Panc1 (cell line): ENCODE measurements around the gene ZBTB43.

Experiments
- POLR2AphosphoS5 ChIP-seq: IDR thresholded peaks from 2 replicates; pipeline ENCODE4 v1.6.1; 2012; ENCODE audit warnings: mild to moderate bottlenecking, low read depth, low read length, moderate library complexity
- SIN3A ChIP-seq: IDR thresholded peaks from 2 replicates; pipeline ENCODE4 v1.6.1; 2012; ENCODE audit warnings: low read depth, mild to moderate bottlenecking, low read length, moderate library complexity, borderline replicate concordance; ENCODE audit not compliant: insufficient read depth
- TF ChIP-seq, protein P1 (sequence below): fragments of 450-650 bp; IDR thresholded peaks from 2 replicates; pipeline ENCODE4 v1.5.1; 2017; ENCODE audit warnings: mild to moderate bottlenecking
- TF ChIP-seq, protein P2 (sequence below), 2 experiments: IDR thresholded peaks; 2 replicates each; pipeline ENCODE4 v1.6.1; 2011 to 2012; ENCODE audit warnings: low read depth in 2 of 2, control low read depth in 1 of 2, low read length in 1 of 2, mild to moderate bottlenecking in 1 of 2, moderate library complexity in 1 of 2; ENCODE audit not compliant: insufficient read depth in 1 of 2

DNA sequence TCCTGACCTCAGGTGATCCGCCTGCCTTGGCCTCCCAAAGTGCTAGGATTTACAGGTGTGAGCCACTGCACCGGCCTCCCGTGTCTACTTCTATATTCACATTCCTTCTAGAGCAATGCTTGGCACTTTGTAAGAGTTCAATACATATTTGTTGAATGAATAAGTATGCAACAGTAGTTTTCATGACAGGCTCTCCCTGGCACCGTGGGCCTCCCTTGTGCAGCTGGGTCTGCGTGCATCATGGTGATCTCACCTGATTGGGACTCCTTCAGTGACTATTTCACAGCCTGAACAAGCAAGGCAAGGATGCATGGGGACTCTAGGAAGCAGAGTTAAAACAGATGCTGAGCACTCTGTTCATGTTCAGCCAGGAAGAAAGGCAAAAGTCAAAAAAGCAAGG is 48.8 kb downstream of the ZBTB43 start:
- TF ChIP-seq POLR2AphosphoS5 (no peak), SIN3A (no peak)
- TF ChIP-seq, protein P1, sequence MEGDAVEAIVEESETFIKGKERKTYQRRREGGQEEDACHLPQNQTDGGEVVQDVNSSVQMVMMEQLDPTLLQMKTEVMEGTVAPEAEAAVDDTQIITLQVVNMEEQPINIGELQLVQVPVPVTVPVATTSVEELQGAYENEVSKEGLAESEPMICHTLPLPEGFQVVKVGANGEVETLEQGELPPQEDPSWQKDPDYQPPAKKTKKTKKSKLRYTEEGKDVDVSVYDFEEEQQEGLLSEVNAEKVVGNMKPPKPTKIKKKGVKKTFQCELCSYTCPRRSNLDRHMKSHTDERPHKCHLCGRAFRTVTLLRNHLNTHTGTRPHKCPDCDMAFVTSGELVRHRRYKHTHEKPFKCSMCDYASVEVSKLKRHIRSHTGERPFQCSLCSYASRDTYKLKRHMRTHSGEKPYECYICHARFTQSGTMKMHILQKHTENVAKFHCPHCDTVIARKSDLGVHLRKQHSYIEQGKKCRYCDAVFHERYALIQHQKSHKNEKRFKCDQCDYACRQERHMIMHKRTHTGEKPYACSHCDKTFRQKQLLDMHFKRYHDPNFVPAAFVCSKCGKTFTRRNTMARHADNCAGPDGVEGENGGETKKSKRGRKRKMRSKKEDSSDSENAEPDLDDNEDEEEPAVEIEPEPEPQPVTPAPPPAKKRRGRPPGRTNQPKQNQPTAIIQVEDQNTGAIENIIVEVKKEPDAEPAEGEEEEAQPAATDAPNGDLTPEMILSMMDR: no peak
- TF ChIP-seq, protein P2, sequence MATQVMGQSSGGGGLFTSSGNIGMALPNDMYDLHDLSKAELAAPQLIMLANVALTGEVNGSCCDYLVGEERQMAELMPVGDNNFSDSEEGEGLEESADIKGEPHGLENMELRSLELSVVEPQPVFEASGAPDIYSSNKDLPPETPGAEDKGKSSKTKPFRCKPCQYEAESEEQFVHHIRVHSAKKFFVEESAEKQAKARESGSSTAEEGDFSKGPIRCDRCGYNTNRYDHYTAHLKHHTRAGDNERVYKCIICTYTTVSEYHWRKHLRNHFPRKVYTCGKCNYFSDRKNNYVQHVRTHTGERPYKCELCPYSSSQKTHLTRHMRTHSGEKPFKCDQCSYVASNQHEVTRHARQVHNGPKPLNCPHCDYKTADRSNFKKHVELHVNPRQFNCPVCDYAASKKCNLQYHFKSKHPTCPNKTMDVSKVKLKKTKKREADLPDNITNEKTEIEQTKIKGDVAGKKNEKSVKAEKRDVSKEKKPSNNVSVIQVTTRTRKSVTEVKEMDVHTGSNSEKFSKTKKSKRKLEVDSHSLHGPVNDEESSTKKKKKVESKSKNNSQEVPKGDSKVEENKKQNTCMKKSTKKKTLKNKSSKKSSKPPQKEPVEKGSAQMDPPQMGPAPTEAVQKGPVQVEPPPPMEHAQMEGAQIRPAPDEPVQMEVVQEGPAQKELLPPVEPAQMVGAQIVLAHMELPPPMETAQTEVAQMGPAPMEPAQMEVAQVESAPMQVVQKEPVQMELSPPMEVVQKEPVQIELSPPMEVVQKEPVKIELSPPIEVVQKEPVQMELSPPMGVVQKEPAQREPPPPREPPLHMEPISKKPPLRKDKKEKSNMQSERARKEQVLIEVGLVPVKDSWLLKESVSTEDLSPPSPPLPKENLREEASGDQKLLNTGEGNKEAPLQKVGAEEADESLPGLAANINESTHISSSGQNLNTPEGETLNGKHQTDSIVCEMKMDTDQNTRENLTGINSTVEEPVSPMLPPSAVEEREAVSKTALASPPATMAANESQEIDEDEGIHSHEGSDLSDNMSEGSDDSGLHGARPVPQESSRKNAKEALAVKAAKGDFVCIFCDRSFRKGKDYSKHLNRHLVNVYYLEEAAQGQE (IDR thresholded peaks at IDR 0.05; ENCODE audit: insufficient read depth in 1 of 2, low read depth in 2 of 2, low read length in 1 of 2): no peak
